Astrocyte (in vitro differentiated cells and primary cell): Measurements from ENCODE around the gene CDK8. TPM values are rescaled to one million over a fixed set of nuclear protein-coding genes. Genes with fewer than 3 reads are reported as not detected.

ENCODE experiments used
- DNase-seq: peaks from one replicate; pipeline ENCODE4 v3.0.0-alpha.2; 2010; ENCODE audit warnings: low read depth
- FAIRE-seq: peaks from 2 replicates; lab custom pipeline; 2011; peaks lifted over from hg19 to GRCh38; lab: Jason Lieb, UNC
- H2AFZ ChIP-seq: 2 replicates; pipeline ENCODE4 v1.6.0; 2012; ENCODE audit warnings: low read depth, low read length, inconsistent platforms
- H3K27ac ChIP-seq: 2 replicates; pipeline ENCODE4 v1.5.1; 2011; ENCODE audit warnings: low read depth, low read length, inconsistent platforms
- H3K27me3 ChIP-seq: 2 replicates; pipeline ENCODE4 v1.6.0; 2011; ENCODE audit warnings: low read length, inconsistent platforms; ENCODE audit not compliant: insufficient read depth
- H3K36me3 ChIP-seq: 2 replicates; pipeline ENCODE4 v1.5.1; 2011; ENCODE audit warnings: low read length, inconsistent platforms; ENCODE audit not compliant: insufficient read depth
- H3K4me1 ChIP-seq: 2 replicates; pipeline ENCODE4 v1.5.1; 2011; ENCODE audit warnings: low read length, inconsistent platforms; ENCODE audit not compliant: insufficient read depth
- H3K4me2 ChIP-seq: 2 replicates; pipeline ENCODE4 v1.6.0; 2012; ENCODE audit warnings: low read length, inconsistent platforms
- H3K4me3 ChIP-seq: 2 replicates; pipeline ENCODE4 v1.5.1; 2011; ENCODE audit warnings: low read depth, mild to moderate bottlenecking, low read length, inconsistent platforms; ENCODE audit not compliant: insufficient read depth
- H3K79me2 ChIP-seq: 2 replicates; pipeline ENCODE4 v1.6.0; 2012; ENCODE audit warnings: mild to moderate bottlenecking, low read length, inconsistent platforms; ENCODE audit not compliant: insufficient read depth
- H3K9ac ChIP-seq: 2 replicates; pipeline ENCODE4 v1.6.0; 2012; ENCODE audit warnings: mild to moderate bottlenecking, low read length, inconsistent platforms
- H3K9me3 ChIP-seq: 2 replicates; pipeline ENCODE4 v1.5.1; 2012; ENCODE audit warnings: low read depth, mild to moderate bottlenecking, low read length, inconsistent platforms; ENCODE audit not compliant: insufficient read depth
- H4K20me1 ChIP-seq: 2 replicates; pipeline ENCODE4 v1.6.0; 2012; ENCODE audit warnings: low read length, inconsistent platforms; ENCODE audit not compliant: insufficient read depth
- H3K27ac Mint-ChIP-seq: one replicate; pipeline ENCODE4 v1.8.0; 2021; ENCODE audit warnings: mild to moderate bottlenecking, mixed read lengths; ENCODE audit not compliant: unreplicated experiment
- H3K27me3 Mint-ChIP-seq: one replicate; pipeline ENCODE4 v1.8.0; 2021; ENCODE audit warnings: low read depth, mixed read lengths; ENCODE audit not compliant: unreplicated experiment
- H3K36me3 Mint-ChIP-seq: one replicate; pipeline ENCODE4 v1.8.0; 2021; ENCODE audit warnings: low read depth, mixed read lengths; ENCODE audit not compliant: unreplicated experiment
- H3K4me1 Mint-ChIP-seq: one replicate; pipeline ENCODE4 v1.8.0; 2021; ENCODE audit warnings: low read depth, mixed read lengths; ENCODE audit not compliant: unreplicated experiment
- H3K4me3 Mint-ChIP-seq: one replicate; pipeline ENCODE4 v1.8.0; 2021; ENCODE audit warnings: mild to moderate bottlenecking, moderate library complexity, mixed read lengths; ENCODE audit not compliant: unreplicated experiment
- H3K9me3 Mint-ChIP-seq: one replicate; pipeline ENCODE4 v1.8.0; 2021; ENCODE audit warnings: mild to moderate bottlenecking, mixed read lengths; ENCODE audit not compliant: unreplicated experiment
- CTCF ChIP-seq: IDR thresholded peaks from 2 replicates; pipeline ENCODE4 v1.5.1; 2011; ENCODE audit warnings: low read depth, mild to moderate bottlenecking, inconsistent platforms, low read length, moderate library complexity; ENCODE audit not compliant: insufficient read depth
- EZH2 ChIP-seq: IDR thresholded peaks from 2 replicates; pipeline ENCODE4 v1.6.1; 2012; ENCODE audit warnings: mild to moderate bottlenecking, low read length, inconsistent platforms; ENCODE audit not compliant: insufficient read depth
- total RNA-seq: library from RNA; stranded (reverse); gene quantifications from 2 replicates; pipeline ENCODE4 v1.2.1, GENCODE V29; 2021

The CDK8 gene
- total RNA-seq, 1 donor from 2014 or later: 32.4 TPM

DNA sequence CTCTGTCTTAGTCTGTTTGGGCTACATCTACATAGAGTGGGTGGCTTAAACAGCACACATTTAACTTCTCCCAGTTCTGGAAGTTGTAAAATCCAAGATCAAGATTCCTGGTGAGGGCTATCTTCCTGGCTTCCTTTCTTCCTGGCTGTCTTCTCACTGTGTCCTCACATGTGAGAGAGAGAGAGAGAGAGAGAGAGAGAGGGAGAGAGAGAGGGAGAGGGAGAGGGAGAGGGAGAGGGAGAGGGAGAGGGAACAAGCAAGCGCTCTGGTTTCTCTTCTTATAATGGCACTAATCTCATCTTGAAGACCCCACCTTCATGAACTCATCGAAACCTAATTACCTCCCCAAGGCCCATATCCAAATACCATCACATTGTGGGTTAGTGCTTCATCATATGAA lies 69.2 kb downstream of the CDK8 start:
- H3K36me3 ChIP-seq: no peaks in the 10 kb centered on the region
- DNase-seq: no peak
- FAIRE-seq: no peak
- H3K9me3 ChIP-seq: no peaks in the 10 kb centered on the region
- H3K4me2 ChIP-seq: no peak overlapping the region
- H3K79me2 ChIP-seq: peaks cover 54% of the 10 kb centered on the region
- Mint-ChIP-seq H3K27ac (no peak overlapping the region), H3K9me3 (no peaks in the 10 kb centered on the region), H3K4me3 (no peak overlapping the region), H3K36me3 (no peaks in the 10 kb centered on the region), H3K27me3 (no peaks in the 10 kb centered on the region), H3K4me1 (peaks cover 22% of the 10 kb centered on the region)
- H4K20me1 ChIP-seq: peaks cover 28% of the 10 kb centered on the region
- H3K9ac ChIP-seq: no peak overlapping the region
- H3K4me3 ChIP-seq: no peak overlapping the region
- H3K4me1 ChIP-seq: peaks cover 9% of the 10 kb centered on the region
- no peak overlapping the region for H2AFZ ChIP-seq
- TF ChIP-seq EZH2 (no peak), CTCF (no peak)
- H3K27me3 ChIP-seq: no peaks in the 10 kb centered on the region
- no peak overlapping the region for H3K27ac ChIP-seq

DNA sequence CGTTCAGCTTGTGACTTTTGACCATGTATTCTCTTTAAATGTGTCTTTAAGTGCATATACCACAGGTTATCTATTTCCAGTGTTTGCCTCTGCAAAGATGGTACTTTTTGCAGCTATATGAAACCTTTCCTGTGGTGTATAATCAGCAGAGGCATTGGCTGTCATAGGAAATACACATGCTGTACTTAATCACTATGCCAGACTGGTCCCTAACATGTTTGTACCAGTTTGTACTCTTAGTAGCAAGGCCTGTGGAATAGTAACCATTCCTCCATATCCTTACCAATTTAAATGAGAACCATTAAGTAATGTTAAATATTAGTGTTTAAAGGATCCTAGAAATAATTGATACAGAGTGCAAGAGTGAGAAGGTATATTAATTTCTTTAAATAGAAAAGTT lies 69.8 kb downstream of the CDK8 start:
- H4K20me1 ChIP-seq: peaks cover 35% of the 10 kb centered on the region
- H3K27ac ChIP-seq: no peak overlapping the region
- Mint-ChIP-seq H3K4me1 (peaks cover 26% of the 10 kb centered on the region), H3K36me3 (no peaks in the 10 kb centered on the region), H3K27me3 (no peaks in the 10 kb centered on the region), H3K4me3 (no peak overlapping the region), H3K27ac (no peak overlapping the region), H3K9me3 (no peaks in the 10 kb centered on the region)
- H3K4me3 ChIP-seq: no peak overlapping the region
- DNase-seq: no peak
- H3K9me3 ChIP-seq: no peaks in the 10 kb centered on the region
- H2AFZ ChIP-seq: no peak overlapping the region
- no peak for TF ChIP-seq CTCF
- H3K4me2 ChIP-seq: no peak overlapping the region
- no peaks in the 10 kb centered on the region for H3K36me3 ChIP-seq
- peaks cover 59% of the 10 kb centered on the region for H3K79me2 ChIP-seq
- peaks cover 9% of the 10 kb centered on the region for H3K4me1 ChIP-seq
- no peak overlapping the region for H3K9ac ChIP-seq
- no peak for FAIRE-seq
- no peaks in the 10 kb centered on the region for H3K27me3 ChIP-seq

- Histone ChIP-seq H3K4me1 (peaks cover 9% of the 10 kb centered on the region), H3K4me2 (no peak overlapping the region), H3K36me3 (no peaks in the 10 kb centered on the region), H3K27me3 (no peaks in the 10 kb centered on the region), H3K9ac (no peak overlapping the region), H3K27ac (no peak overlapping the region), H3K4me3 (no peak overlapping the region), H3K79me2 (peaks cover 63% of the 10 kb centered on the region), H4K20me1 (peaks cover 38% of the 10 kb centered on the region), H3K9me3 (no peaks in the 10 kb centered on the region), H2AFZ (no peak overlapping the region)
- DNase-seq: no peak
- Mint-ChIP-seq H3K9me3 (no peaks in the 10 kb centered on the region), H3K27me3 (no peaks in the 10 kb centered on the region), H3K36me3 (no peaks in the 10 kb centered on the region), H3K4me3 (no peak overlapping the region), H3K4me1 (peaks cover 26% of the 10 kb centered on the region), H3K27ac (no peak overlapping the region)
- FAIRE-seq: no peak
- TF ChIP-seq CTCF: no peak
- no peak for TF ChIP-seq EZH2
These were observed 70.4 kb downstream of the CDK8 start for GRCh38 chr13:26324294-26324693.
